Jurkat, Clone E6-1 (cell line): ENCODE results near the gene SSH3.

Experiments
- DNase-seq: peaks from one replicate; pipeline ENCODE4 v3.0.0-alpha.2; 2011; ENCODE audit warnings: low read depth, low spot score
- H3K4me3 ChIP-seq: 2 replicates; pipeline ENCODE4 v1.5.1; 2011; ENCODE audit warnings: mild to moderate bottlenecking, low read length, control low read depth, moderate library complexity

SSH3 gene

DNA sequence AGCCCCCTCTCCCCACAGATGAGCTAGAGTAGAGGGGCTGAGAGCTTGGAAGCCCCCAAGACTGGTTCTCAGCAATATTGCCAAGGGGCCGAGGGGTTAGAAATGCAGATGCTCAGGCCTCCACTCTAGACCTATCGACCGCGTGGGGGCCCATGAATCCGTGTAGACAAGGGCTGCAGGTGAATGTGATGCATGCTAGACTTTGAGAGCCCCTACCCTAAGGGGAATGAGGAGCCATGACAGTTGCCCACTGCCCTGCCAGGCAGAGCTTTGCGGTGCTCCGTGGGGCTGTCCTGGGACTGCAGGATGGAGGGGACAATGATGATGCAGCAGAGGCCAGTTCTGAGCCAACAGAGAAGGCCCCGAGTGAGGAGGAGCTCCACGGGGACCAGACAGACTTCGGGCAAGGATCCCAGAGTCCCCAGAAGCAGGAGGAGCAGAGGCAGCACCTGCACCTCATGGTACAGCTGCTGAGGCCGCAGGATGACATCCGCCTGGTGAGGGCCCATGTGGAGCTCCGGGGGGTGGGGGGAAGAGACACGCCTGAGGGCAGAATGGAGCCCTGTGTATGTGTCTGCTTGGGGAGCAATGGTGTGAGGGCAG, 1.3 kb downstream of the SSH3 start:
- H3K4me3 ChIP-seq, result no peak overlapping the region
- no peak for DNase-seq

DNA sequence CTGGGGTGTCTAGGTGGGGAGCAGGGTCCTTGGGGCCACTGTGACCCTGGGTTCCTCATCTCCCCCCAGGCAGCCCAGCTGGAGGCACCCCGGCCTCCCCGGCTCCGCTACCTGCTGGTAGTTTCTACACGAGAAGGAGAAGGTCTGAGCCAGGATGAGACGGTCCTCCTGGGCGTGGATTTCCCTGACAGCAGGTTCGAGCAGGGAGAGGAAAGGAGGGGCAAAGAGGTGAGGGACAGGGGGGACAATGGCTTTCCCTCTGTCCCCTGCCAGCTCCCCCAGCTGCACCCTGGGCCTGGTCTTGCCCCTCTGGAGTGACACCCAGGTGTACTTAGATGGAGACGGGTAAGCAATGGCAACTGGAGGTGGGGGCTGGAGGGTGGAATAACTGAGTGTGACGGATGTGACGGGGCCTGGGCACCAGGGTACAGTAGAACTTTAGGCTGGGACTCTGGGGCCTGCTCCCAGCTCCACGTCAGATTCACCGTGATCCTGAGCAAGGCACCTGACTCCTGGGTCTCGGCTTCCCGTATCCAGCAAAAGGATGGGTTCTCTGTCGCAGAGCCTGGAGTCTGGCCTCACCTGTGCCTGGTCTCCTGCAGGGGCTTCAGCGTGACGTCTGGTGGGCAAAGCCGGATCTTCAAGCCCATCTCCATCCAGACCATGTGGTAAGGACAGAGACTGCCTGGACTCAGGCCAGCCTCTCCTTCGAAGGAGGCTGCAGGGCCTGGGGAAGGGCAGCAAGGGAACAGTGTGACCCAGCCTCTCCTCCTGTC, 3.6 kb downstream of the SSH3 start:
- H3K4me3 ChIP-seq, result no peak overlapping the region
- DNase-seq, result no peak

DNA sequence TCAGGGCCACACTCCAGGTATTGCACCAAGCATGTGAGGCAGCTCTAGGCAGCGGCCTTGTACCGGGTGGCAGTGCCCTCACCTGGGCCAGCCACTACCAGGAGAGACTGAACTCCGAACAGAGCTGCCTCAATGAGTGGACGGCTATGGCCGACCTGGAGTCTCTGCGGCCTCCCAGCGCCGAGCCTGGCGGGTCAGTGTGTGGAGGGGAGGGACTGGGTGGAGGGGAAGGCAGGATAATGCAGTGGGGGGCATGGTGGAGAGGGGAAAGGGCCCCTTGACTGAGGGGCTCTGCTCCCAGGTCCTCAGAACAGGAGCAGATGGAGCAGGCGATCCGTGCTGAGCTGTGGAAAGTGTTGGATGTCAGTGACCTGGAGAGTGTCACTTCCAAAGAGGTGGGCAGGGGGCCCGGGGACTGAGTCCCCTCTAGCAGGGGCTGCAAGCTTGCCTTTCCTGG, 4.2 kb downstream of the SSH3 start:
- H3K4me3 ChIP-seq, result no peak overlapping the region
- no peak for DNase-seq

DNA sequence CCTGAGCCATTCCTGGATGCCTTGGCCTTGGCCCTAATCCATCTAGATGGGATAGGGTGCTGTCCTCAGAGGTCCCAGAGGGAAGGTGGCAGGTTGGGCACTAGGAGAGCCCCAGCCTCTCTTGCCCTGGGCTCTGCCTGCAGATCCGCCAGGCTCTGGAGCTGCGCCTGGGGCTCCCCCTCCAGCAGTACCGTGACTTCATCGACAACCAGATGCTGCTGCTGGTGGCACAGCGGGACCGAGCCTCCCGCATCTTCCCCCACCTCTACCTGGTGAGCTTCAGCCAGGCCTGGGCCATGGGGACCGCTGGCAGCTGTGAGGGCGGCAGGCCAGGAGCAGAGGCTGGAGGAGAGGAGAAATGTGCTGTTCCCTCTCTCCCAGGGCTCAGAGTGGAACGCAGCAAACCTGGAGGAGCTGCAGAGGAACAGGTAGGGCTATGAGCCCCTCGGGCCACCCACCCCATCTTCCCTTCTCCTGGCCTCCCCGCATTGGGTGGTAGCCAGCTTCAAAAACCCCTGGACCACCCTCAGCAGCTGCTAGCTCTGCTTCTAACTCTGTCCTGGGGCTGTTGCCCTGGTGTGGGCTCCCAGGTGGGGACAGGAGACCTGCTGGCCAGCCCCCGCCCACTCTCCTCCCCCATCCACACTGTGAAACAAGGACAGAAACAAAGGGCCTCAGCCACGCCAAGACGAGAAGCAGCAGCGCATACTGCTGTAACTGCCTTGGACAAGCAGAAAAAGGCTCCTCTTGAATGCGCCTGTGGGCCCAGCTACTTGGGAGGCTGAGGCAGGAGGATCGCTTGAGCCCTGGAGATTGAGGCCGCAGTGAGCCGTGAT, 4.9 kb downstream of the SSH3 start:
- no peak for DNase-seq
- H3K4me3 ChIP-seq, result no peak overlapping the region

DNA sequence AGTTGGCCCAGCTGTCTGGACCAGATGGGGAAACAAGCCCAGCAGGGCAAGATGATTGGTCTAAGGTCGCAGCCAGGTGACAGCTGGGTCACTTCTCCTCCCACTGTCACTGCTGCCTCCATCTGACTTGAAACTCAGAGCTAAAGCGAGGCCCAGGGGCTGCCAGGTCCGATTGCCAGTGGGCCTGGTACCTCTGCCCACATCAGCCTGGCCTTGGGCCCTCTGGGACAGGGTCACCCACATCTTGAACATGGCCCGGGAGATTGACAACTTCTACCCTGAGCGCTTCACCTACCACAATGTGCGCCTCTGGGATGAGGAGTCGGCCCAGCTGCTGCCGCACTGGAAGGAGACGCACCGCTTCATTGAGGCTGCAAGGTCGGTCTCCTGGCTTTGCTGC, 5.8 kb downstream of the SSH3 start:
- H3K4me3 ChIP-seq, result no peak overlapping the region
- no peak for DNase-seq

DNA sequence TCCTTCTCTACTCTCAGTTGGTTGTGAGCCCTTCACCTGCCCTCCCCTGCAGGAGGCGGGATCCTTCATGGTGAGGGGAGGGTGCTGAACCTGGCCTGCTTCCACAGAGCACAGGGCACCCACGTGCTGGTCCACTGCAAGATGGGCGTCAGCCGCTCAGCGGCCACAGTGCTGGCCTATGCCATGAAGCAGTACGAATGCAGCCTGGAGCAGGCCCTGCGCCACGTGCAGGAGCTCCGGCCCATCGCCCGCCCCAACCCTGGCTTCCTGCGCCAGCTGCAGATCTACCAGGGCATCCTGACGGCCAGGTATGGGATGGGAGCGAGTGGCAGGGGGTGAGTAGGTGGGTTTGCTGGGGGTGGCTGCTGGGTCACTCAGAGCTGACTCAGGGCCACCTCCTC, 6.3 kb downstream of the SSH3 start:
- no peak overlapping the region for H3K4me3 ChIP-seq
- DNase-seq, result no peak

DNA sequence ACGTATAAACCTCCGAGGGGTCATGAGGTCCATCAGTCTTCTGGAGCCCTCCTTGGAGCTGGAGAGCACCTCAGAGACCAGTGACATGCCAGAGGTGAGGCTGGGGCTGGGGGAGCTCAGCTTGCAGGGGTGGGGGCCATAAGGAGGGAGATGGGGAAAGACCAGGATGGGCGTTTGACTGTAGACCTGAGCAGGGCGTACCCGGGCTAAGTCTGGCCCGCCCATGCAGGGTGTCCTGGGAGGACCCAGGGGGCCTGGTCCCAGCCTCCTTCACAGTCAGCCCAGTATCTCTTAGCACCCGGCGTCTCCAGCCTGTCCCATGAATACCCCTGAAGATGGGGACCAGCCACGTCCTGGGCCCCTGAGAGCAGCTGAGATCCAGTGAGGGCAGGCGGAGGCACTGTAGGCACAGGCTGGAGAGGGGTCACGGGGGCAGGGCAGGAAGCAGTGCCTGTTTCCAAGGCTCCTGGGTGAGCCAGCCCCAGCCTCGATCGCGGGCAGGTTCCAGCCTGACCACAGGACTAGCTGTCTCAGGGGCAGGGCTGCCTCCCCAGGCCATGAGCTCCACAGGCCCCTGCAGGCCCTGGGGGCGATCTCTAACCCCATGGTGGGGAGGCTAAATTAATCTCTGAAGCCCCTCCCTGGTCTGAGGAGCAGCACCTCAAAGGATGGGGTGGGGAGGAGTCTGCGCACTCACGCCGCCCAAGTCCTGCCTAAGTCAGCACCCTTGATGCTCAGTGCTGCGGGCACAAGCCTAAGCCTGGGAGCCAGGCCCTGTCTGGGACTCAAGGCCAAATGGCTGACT, 7.1 kb downstream of the SSH3 start:
- DNase-seq, result no peak
- H3K4me3 ChIP-seq, result no peak overlapping the region

DNA sequence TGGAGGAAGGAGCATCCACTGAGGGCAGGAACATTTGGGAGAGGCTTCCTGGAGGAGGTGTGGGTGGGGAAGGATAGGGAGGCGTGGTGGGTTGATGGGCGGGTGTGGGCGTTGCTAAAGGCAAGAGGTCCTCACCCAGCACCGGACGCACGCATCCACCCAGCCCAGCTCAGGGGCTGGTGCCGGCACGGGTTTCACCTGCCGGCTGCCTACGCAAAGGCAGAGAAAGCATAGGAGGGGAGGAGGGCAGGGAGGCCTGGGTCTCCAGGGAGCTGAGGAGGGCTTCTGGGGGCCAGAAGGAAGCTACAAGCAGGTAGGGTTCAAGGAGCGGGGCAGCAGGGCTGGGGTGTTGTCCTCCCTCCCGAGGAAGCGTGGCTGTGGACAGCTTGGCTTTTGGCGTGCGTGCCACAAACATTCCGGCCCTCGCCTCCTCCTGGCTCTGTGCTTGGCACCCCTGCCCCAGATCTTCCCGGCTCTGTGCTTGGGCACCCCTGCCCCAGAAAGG, 7.8 kb downstream of the SSH3 start:
- no peak overlapping the region for H3K4me3 ChIP-seq
- DNase-seq, result no peak

DNA sequence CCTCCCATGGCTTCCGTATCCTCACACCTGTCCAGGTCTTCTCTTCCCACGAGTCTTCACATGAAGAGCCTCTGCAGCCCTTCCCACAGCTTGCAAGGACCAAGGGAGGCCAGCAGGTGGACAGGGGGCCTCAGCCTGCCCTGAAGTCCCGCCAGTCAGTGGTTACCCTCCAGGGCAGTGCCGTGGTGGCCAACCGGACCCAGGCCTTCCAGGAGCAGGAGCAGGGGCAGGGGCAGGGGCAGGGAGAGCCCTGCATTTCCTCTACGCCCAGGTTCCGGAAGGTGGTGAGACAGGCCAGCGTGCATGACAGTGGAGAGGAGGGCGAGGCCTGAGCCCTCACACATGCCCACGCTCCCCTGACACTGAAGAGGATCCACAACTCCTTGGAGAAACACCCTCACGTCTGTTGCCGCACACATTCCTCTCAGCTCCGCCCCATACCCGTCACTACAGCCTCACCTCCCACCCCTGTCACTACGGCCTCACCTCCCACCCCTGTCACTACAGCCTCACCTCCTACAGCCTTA, 8.3 kb downstream of the SSH3 start:
- DNase-seq, result no peak
- H3K4me3 ChIP-seq, result no peak overlapping the region

DNA sequence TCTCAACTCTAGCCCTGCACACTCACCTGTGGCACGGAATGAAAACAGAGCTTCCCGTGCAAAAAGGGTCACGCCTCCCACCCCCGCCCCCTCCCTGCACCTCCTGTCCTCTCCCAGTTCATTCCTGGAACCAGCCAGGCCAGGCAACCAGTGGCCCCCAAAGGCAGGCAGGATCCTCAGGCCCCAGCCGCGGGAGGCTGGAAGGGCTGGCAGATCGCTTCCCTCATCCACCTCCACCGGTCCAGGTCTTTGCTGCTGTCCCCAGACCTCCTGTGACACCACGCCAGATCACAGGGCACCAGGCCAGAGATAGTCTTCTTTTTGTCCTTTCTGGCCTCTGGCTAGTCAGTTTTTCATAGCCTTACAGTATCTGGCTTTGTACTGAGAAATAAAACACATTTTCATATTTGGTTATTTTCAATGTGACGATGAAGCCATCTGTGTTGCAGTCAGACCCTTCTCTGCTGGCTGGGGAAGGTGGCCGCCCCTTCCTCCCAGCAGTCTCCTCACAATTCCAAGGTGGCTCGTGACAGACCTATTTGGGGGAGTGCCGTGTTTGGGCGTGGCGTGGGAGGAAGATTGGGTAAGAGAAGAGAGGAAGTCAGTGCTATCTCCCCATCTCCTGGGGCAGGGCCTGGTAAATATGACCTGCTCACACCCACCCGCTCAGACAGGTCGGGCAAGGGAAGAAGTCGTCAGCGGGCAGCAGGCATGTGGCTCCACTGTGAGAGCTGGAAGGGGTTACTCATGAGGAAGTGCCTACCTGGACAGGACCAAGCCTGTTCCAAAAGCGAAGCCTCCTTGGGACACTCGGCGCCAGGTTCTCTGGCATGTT, 9.1 kb downstream of the SSH3 start:
- no peak for DNase-seq
- H3K4me3 ChIP-seq, result no peak overlapping the region

DNA sequence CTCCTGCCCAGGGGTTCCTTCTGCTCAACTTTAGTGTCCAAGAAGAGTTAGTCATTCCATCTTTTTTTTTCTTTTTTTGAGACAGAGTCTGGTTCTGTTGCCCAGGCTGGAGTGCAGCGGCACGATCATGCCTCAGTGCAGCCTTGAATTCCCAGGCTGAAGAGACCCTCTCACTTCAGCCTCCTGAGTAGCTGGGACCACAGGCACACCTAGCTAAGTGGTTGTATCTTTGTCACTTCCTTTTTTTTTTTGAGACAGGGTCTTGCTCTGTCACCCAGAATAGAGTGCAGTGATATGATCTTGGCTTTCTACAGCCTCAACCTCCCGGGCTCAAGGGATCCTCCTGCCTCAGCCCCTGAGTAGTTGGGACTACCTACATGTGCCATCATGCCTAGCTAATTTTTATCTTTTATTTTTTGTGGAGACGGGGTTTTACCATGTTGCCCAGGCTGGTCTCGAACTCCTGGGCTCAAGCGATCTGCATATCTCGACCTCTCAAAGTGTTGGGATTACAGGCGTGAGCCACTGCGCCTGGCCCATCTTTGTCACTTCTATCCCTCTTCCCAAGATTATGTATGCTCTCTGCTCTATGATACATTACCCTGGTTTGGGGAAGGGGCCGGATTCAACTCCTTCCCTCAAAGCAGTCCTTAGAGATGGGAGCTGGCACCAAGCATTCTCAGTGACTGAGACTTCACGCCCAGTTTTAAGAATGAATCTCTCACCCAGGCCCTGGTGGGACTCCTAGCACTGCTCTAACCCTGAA, 10.0 kb downstream of the SSH3 start:
- no peak overlapping the region for H3K4me3 ChIP-seq
- no peak for DNase-seq

DNA sequence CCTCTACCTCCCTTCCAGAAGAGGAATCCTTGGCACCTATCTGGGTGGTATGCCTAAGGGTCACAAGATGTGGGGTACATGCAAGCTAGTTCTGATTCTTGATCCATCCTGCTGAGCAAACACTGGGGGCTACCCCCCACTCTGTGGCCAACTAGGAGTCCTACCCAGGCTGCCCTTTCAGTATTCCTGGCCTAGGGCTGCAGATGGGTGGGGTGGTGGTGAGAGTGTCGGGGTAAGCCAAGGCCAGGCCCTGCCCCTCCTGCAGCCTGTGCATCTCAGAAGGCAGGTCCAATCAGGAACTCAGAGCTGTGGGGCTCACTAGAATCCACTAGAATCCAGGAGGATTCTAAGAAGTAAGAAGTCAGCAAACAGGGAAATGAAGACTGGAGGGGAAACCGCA, 10.9 kb downstream of the SSH3 start:
- H3K4me3 ChIP-seq, result no peak overlapping the region
- DNase-seq, result no peak

DNA sequence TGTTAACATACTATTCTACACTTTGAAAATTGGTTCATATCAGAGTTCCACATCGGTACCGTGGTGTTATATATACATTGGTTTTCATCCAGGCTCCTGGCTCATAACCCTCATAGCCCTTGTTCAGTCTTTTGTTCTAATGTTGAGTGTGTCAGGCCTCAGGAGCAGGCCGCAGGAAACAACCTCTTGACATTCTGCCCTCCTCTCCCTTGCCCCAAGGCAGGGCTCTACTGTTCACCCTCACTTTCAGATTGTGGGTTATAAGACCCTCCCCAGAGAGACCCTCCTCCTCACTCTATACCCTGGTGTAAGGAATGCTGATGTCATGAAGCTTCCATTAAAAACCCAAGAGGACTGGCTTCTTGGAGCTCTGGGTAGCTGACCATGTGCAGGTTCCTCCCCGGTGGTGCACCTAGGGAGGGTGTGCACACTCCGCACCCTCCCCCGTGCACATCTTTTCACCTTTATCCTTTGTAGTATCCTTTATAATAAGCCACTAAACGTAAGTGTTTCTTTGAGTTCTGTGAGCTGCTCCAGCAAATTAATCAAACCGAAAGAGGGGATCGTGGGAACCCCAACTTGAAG, 12.1 kb downstream of the SSH3 start:
- no peak overlapping the region for H3K4me3 ChIP-seq
- no peak for DNase-seq

DNA sequence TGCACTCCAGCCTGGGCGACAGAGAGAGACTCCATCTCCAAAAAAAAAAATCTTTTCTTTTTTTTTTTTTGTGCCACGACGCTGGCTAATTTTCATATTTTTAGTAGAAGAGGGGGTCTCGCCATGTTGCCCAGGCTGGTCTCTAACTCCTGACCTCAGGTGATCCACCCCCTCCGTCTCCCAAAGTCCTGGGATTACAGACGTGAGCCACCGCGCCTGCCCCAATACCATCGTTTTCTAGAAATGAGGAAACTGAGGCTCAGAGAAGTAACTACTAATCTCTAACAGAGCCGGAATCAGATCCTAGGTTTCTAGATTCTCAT, 13.5 kb downstream of the SSH3 start:
- DNase-seq, result no peak
- peak overlapping the region; percentile 84 for H3K4me3 ChIP-seq

DNA sequence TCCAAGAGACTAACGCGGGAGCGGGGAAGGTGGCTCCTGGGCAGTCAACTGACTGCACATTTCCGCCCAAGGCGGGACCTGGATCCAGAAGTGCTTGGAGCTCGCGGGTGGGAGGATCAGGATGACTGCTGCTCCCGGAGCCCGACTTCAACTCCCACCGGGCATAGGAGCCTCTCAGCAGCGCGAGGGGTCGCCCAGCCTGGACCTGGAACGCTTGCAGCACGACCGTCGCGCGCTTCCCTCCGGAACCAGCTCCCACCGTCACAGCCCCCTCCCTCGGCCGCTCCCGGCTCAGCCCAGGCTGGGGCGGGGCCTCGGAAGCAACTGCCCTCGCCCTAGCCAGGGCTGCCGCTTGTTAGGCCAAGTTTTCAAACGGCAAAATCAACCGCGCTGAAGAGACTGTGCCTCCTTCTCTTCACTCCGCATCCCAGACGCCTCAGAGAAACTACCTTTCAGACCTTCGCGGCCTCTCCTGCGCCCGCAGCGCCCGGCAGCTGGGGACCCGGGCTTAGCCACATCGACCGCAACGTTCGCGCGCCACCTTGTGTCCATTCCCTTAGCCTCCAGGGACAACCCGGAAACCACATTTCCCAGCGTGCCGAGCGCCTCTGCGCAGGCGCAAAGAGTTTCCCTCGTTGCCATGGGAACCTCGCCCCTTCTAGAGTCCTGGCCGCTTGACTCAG, 14.0 kb downstream of the SSH3 start:
- DNase-seq, result peak; percentile 94
- H3K4me3 ChIP-seq, result peak overlapping the region; percentile 84

DNA sequence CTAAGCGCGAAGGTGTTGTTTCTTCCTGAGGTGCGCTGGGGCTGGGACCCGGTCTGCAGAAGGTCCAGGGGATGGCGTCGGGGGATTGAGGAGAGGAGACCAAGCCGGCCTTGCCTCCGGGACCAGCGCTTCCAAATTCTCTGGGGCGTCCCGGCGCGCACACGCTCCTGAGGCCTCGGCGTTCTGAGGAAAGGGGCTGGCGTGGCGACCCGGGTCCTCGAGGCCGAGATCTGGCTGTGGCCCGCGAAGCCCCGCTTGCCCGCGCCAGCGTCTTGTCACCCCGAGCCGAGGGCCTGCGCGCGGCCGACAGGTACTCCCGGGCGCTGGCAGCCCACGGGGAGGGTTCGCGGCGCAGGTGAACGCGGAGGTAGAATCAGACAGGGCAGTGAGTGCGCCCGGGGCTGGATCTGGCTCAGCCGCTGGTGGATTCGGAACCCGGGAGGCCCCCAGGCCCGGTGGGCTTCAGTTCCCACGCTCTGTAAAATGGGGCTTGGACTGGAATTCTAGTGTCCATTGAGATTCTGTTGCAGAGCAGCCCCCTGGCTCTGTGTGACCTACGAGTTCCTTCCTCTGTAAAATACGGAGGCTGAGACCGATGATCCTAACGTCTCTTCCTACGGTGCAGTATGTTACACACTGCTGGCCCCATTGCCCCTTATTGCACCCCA, 14.7 kb downstream of the SSH3 start:
- no peak for DNase-seq

More for the DNA sequence above, 14.7 kb downstream of the SSH3 start:
- H3K4me3 ChIP-seq, result peak overlapping the region; percentile 84
